Frontal cortex (tissue), 1 donor: ENCODE results near the gene RNF128. TPM values are rescaled to one million over a fixed set of nuclear protein-coding genes. Genes with fewer than 3 reads are reported as not detected.

ENCODE experiments used
- total RNA-seq: library from RNA; depleted of rRNA; stranded (reverse); fragments of >200 nt; gene quantifications from one replicate; pipeline ENCODE4 v1.2.3, GENCODE V29; 2014

The RNF128 gene
- total RNA-seq, 1 donor from 2014 or later = 1.6 TPM

Other genes with a start within 250 kb of the RNF128 start
- gene RADX, start 114.7 kb upstream of the RNF128 start, total RNA-seq = 9.4 TPM
- 0.41 TPM for gene TBC1D8B, start 76.0 kb downstream of the RNF128 start, total RNA-seq
- gene RIPPLY1, start 176.6 kb downstream of the RNF128 start, total RNA-seq = not detected
- not detected for gene CLDN2, start 193.7 kb downstream of the RNF128 start, total RNA-seq